Measurements from ENCODE around the gene ELF1.
"Not testable (repeated sequence)": the region's sequence is repeated elsewhere in the genome, so short reads cannot be mapped to it uniquely, and the experiment has no call there.

The ELF1 gene

DNA sequence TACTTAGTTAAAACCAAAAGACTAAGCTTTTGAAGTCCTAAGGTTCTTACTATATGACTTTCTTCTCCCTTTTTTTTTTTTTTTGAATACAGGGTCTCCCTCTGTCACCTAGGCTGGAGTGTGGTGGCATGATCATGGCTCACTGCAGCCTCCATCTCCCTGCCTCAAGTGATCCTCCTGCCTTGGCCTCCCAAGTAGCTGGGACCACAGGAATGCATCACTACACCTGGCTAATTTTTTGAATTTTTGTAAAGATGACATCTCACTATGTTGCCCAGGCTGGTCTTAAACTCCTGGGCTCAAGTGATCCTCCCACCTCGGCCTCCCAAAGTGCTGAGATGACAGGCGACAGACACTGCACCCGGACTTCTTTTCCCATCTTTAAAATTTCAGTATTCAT lies 89.2 kb downstream of the ELF1 start:
- not testable (repeated sequence) for DNase-seq

DNA sequence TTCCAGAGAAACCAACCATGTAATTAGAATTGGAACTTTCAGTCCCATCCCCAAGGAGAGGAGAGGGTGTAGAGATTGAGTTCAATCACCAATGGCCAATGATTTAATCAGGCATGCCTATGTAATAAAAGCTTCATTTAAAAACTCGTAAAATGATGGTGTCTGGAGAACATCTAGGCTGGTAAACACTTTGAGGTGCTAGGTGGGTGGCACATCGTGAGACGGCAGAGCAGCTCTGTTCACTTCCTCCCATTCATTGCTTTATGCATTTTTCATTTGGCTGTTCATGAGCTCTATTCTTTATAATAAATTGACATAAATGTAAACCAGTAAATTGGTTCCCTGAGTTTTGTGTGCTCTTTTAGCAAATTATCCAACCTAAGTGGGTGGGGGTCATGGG lies 90.1 kb downstream of the ELF1 start:
- no peak for DNase-seq

DNA sequence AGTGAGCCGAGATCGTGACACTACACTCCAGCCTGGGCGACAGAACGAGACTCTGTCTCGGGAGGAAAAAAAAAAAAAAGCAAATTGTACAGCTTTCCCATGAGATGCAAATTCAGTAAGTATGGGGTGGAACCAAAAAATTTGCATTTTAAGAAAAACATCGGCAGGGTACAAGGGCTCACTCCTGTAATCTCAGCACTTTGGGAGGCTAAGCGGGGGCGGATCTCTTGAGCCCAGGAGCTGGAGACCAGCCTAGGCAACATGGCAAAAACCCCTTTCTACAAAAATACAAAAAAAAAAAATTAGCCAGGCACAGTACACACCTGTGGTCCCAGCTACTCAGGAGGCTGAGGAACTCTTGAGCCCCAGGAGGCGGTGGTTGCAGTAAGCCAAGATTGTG lies 91.2 kb downstream of the ELF1 start:
- DNase-seq, result no peak

DNA sequence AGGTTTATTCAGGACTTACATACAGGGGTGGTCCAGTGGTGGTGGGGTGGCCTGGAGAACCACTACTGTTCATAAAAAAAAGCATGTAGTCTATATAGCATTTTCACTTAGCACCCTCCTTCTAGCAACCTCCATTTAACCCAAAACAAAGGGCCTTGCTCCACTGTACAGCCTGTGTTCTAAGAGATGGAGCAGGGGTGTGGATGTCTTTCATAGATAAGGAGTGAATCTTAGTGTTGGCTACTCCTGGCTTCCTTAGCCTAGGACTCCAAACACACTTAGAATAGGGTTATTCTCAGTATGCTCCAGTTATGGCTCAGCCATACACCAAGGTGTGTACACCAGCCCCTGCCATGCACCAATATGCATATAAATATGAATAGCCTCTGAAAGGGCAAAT lies 95.2 kb downstream of the ELF1 start:
- no peak for DNase-seq

DNA sequence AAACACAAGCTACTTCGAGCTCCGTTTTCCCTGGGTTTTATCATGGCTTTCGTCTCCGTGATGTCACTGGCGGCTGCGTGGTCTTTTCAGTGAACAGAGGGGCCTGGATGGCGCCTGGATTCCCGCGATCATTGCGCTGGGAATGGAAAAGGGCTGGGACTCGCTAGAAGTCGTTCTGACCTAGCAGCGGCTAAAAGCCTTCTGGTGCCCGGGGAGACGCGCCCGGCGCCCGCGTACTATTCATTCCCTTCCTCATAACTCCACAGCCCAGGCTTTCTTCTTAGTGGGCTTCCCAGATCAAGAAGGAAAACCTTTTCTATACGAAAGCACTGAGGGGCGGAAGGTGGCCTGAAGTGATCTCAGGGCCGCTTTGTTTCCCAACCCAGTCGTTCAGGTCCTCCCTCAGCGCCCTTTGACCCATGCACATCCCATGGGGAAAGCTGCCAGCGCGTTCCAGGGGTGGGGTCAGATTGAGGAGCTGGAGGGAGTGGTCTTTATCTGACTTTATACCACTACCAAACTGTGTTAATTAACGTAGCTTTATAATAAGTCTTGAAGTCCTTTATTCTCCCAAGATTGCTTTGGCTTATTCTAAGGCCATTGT lies 96.6 kb downstream of the ELF1 start:
- no peak for DNase-seq

DNA sequence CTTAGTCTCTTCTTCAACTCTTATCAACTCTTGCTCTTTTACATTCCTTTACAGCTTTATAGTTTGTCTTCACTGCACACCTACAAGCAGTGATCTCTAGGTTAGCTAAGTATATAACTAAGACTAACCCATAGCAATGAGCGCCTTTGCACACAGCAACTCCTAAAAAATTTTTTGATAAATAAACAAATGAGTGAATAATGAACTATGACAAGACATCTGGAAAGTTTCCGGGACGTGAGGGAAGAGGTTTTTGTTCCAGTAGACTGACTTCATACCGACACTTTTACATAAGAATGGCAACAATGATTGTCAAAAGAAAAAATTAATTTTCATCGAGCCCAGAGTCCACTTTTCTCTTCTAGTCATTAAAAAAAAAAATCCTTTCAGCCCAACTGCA lies 98.3 kb downstream of the ELF1 start:
- DNase-seq, result no peak

DNA sequence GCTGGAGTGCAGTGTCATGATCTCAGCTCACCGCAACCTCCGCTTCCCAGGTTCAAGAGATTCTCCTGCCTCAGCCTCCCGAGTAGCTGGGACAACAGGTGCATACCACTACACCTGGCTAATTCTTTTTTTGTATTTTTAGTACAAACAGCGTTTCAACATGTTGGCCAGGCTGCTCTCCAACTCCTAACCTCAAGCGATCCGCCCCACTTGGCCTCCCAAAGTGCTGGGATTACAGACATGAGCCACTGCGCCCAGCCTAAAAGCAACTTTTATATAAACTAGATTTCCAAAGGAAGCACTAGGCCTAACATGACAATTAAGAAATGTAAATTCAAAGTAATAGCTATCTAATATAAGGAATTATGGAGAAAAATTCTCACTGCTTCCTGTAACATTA lies 99.2 kb downstream of the ELF1 start:
- DNase-seq, result not testable (repeated sequence)

DNA sequence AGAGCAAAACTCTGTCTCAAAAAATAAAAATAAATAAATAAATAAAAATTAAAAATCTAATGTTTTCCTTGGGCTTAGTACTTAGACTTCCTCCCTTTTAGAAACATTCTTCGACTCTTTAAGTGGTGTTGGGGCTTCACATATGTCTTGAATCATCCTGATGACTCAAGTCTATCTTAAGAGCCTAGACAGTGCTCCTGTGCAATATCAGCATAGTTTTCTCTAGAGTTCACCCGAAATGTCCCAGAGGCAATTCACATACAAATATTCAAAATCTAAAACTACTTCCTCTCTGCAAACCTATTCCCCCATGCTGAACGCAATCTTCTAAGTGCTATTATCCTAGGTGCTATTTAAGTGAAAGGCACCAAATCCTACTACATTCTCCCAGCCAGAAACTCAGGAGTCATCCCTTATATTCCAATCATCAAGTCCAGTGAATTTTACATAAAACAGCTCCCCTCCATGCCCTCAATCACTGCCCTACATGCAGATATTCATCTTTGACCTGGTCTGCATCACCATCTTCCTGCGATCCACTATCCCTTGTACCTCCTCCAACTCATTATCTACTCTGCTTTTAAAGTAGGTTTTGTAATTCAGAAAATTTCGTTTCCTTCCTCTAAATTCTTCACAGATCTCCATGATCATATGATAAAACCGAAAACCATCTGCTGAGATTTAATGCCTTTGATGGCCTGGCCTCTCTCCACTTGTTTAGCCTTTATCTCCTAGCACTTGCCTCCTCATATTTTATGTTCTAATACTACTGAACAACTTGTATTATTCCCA lies 102.7 kb downstream of the ELF1 start:
- no peak for DNase-seq

DNA sequence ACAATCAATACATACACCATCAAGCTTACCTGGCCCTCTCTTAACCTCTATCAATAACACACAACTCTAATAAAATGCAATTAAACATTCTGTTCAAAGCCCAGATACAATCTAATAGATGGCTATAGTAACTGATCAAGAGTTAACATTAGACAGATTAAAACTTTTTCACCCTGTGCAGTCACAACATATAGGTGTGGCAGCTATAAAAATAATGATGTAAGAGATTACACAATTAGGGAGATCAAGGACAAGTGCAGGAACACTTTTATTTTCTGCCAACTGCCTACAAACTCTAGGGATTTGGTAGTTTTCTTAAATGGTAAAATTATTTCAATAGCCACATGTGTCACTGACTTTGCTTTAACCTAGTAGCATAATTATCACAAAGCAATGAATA lies 104.3 kb downstream of the ELF1 start:
- DNase-seq, result not testable (repeated sequence)

DNA sequence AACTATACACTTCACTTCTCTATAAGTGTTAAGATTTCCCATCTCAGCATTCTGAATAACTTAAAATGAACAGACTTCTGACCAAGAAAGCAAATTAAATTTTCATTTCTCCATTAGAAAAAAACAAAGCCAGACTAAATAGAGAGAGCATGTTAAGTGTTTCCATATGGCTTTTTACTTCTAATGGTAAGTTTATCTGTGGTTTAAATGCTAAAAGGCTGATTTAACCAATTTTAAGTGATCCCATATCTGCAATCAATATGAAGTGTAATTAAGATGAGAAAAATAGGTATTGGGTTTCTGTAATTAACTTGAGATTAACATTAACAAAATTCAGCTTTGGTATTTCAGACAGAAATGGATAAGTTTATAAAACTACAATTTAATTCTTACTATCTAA lies 107.8 kb downstream of the ELF1 start:
- no peak for DNase-seq

DNA sequence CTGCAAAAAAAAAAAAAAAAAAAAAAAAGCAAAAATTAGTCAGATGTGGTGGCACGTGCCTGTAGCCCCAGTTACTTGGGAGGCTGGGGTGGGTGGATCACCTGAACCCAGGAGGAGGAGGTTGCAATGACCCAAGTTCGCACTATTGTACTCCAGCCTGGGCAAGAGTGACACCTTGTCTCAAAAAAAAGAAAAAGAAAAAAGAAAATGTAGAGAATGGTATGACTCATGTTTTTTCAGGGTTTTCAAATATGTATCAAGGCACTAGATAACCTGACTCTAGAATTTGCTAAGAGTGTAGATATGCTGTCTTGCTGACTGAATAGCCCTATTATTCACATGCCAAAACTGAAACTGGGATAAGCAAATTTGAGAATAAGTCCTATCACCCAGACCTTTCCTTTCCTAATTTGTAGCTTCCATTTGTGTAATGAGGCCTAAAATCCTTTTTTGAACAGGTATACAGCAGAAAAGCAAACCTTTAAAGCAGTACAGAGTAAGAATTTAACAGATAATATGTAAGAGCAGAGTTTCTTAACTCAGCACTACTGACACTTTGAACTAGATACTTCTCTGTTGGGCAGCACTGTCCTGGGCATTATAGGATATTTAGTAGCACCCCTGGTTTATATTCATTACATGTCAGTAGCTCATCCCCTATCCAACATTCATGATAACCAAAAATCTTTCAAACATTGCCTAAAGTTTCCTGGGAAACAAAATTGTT lies 108.6 kb downstream of the ELF1 start:
- peak; percentile 53 for DNase-seq

DNA sequence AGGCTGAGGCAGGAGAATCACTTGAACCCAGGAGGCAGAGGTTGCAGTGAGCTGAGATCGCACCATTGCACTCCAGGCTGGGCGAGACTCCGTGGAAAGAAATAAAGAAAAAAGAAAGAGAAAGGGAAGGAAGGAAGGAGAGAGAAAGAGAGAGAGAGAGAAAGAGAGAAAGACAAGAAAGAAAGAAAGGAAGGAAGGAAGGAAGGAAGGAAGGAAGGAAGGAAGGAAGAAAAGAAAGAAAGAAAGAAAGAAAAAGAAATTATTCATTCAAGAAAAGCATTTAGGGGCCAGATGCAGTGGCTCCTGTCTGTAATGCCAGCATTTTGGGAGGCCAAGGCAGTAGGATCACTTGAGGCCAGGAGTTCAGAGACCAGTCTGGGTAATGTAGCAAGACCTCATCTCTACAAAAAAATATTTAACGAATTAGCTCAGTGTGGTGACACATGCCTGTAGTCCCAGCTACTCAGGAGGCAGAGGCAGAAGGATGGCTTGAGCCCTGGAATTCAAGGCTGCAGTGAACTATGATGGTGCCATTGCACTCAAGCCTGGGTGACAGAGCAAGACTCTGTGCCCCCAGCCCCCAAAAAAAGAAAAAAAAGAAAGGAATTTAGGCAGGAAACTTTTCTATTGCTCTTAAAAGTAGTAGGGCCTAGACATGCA lies 109.4 kb downstream of the ELF1 start:
- DNase-seq, result not testable (repeated sequence)

DNA sequence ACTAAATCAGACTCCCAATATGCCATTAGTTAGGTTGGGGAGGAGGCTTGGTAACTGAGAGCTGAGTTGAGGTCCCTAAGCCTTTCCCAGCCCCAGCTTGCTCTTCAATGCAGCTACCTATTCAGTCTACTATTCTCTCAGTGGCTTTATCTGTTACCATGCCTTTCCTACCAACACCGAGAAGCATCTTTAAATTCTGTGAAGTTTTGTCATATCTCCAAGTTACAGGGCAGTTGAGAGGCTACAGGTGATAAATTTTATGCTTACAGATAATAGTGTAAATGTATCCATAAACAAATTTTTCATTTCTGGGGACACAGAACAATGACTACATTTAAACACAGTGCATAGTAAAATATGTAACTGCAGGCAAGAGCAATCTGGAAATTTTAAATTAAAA lies 110.6 kb downstream of the ELF1 start:
- no peak for DNase-seq

DNA sequence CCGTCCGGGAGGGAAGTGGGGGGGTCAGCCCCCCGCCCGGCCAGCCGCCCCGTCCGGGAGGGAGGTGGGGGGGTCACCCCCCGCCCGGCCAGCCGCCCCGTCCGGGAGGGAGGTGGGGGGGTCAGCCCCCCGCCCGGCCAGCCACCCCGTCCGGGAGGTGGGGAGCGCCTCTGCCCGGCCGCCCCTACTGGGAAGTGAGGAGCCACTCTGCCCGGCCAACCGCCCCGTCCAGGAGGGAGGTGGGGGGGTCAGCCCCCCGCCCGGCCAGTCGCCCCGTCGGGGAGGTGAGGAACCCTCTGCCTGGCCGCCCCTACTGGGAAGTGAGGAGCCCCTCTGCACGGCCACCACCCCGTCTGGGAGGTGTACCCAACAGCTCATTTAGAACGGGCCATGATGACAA lies 118.1 kb downstream of the ELF1 start:
- not testable (repeated sequence) for DNase-seq

DNA sequence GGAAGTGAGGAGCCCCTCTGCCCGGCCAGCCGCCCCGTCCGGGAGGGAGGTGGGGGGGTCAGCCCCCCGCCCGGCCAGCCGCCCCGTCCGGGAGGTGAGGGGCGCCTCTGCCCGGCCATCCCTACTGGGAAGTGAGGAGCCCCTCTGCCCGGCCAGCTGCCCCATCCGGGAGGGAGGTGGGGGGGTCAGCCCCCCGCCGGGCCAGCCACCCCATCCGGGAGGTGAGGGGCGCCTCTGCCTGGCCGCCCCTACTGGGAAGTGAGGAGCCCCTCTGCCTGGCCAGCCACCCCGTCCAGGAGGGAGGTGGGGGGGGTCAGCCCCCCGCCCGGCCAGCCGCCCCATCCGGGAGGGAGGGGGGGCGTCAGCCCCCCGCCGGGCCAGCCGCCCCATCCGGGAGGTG lies 118.5 kb downstream of the ELF1 start:
- not testable (repeated sequence) for DNase-seq

DNA sequence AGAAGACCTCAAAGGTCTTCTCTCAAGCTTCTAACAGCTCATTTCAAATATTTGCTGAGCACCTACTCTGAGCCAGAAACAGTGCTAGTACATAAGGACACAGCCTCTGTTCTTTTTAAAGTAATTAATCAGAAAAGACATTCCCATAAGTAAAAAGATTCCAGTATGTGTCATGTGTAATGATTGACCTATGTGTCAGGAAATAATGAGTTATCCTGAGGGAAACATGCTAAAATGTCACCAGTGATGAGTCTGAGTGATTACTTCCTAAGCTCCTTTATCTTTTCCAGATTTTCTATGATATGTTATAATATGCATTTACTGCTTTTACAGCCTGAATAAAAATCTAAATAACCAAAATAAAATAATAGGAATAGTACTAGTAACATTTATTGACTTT lies 122.1 kb downstream of the ELF1 start:
- DNase-seq, result no peak

DNA sequence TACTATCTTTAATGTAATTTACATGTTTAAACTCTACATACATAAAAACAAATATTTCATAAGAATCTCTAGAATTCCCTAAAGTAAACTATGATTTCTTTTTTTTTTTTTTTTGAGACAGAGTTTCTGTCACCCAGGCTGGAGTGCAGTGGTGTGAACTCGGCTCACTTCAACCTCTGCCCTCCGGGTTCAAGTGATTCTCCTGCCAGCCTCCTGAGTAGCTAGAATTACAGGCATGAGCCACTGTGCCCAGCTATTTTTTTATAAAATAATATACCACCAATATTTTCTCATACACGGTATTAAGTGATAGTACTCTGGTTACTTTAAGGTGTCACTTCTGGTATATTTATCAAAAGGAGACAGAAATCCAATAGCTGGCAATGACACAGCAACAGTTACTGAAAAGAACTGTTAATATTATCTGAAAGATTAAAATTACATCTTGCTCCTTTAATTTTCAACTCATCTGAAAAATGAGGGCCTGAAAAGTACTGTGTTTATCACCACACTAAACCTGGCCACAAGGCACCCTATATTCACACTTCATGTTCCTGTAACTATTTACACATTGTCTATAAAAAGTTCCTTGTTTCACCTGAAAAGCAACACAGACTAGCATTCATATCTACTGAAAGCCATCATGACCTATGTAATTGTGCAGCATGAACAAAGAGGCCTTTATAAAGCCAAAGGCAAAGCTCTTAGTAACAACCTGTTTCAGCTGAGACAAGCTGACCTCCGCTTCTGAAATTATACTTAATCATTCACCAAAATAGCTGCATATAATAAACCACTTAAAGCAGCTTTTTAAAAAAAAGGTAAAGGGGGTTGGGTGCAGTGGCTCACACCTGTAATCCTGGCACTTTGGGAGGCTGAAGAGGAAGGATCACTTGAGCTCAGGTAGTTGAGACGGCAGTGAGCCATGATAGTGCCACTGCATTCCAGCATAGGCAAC lies 123.6 kb downstream of the ELF1 start:
- no peak for DNase-seq

DNA sequence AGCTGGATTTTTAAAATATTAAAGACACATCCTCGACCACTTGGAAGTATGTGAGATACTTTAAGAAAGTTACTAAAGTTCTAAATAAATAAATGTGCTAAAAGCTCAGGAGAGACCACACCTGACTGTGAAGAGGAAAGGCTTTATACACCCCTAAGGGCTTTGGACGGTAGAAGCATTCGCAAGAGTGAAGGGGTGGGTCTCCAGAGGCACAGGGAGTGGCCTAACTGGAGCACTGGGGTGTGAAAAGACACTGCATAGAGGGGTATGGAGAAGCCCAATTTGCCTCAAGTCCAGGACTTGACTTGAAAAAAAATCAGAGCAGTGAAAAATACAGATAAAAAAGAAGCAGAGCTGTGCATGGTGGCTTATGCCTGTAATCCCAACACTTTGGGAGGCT lies 125.5 kb downstream of the ELF1 start:
- not testable (repeated sequence) for DNase-seq

DNA sequence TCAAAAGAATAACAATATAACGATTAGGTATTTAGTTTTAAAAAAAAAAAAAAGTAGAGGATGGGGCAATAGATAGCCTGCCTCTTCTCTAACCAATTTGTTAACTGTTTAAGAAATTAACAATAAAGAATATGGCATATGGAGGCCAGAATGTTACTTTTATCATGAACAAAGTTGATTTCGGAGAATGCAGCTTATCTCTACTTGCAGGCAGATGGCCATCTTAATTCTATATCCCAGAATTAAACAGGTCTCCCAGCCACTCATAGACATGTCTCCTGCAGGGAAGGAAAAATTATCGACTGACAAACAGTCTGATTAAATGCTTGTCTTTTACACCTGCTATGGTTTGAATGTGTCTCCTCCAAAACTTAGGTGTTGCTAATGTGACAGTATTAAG lies 133.1 kb downstream of the ELF1 start:
- DNase-seq, result no peak

DNA sequence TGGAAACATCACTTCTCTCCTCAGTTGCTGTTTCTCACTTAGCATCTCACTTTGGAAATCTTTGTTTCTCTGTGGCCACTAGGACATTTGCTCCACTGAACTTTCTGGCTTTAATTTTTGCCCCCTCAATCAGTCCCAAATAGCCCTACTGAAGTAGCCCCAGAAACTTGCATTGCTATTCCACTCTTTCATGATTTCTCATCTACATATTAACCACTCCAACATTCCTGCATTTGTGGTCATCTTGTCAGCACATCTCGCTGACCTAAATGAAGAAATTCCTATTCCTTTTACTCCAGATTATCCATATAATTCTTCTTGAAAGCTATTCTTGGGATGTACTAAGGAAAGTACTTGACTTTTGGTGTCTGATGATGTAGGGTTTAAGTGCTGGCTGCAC lies 134.9 kb downstream of the ELF1 start:
- not testable (repeated sequence) for DNase-seq

Measured in activated CD4-positive, alpha-beta T cell treated with anti-CD3 and anti-CD28 coated beads, Interleukin-2, Interleukin-6, amounts not matched to agents 100 ng/mL and 50 ng/mL, durations not matched to agents 16 hours and 8 hours (primary cell).